HG02678 (cell line): Measurements from ENCODE around the gene HPSE2.
"Not testable (repeated sequence)": the region's sequence is repeated elsewhere in the genome, so short reads cannot be mapped to it uniquely, and the experiment has no call there.

Experiments used
- ATAC-seq: cut with Tn5 transposase; IDR thresholded peaks from one replicate; pipeline ENCODE4 v1.9.1; 2021; ENCODE audit warnings: mild to moderate bottlenecking, moderate library complexity; ENCODE audit not compliant: unreplicated experiment

Gene HPSE2

GRCh38 chr10:98519841-98520240, 715.8 kb downstream of the HPSE2 start:
- ATAC-seq: no peak

GRCh38 chr10:98517672-98518071, 718.0 kb downstream of the HPSE2 start:
- no peak for ATAC-seq

DNA sequence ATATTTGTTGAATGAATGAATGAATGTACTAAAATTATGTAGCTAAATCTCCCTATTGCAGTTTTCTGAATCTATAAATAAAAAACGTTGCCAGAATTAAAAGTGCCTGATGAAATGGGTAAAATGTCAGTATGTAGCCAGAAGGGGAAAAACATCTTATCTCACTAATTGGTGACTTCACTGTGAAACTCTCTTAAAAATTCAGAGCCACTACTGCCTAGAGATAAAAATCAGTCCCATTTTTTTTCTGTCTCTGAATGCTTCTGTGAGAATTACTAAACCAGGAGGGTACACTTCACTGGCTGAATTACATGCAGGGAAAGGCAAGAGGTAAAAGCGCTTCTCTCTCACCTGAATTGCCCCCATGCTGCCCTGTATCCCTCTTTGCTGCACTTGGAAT, 719.3 kb downstream of the HPSE2 start:
- no peak for ATAC-seq

GRCh38 chr10:98513704-98514103, 721.9 kb downstream of the HPSE2 start:
- no peak for ATAC-seq

DNA sequence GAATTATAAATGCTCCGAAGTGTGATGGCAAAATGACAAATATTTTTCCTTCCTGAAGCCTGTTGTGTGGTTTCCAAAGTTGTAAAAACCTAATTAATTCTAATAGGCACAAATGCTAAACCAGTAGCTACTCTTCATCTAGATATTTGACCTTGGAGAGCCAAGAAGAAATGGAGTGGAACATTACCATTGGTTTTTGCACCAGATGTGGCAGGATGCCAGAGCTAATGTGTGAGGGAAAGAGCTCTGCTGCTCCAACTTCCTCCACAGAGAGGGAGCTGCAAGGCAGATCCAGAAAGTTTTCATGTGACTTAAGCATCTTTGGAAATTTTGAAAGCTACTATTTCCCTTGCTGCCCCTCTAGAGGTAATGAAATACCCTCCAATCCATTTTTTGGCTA, 723.8 kb downstream of the HPSE2 start:
- no peak for ATAC-seq

- ATAC-seq: no peak
Measured at GRCh38 chr10:98510412-98510995, 725.1 kb downstream of the HPSE2 start.

GRCh38 chr10:98509745-98510144, 725.9 kb downstream of the HPSE2 start:
- ATAC-seq: no peak

DNA sequence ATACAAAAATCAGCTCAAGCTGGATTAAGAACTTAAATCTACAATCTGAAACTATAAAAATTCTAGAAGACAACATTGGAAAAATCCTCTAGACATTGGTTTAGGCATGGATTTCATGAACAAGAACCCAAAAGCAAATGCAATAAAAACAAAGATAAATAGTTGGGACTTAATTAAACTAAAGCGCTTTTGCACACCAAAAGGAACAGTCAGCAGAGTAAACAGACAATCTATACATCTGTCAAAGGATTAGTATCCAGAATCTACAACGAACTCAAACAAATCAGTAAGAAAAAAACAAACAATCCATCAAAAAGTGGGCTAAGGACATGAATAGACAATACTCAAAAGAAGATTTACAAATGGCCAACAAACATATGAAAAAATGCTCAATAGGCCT, 733.1 kb downstream of the HPSE2 start:
- not testable (repeated sequence) for ATAC-seq

- no peak for ATAC-seq
Measured at GRCh38 chr10:98492763-98493162, 742.9 kb downstream of the HPSE2 start.

DNA sequence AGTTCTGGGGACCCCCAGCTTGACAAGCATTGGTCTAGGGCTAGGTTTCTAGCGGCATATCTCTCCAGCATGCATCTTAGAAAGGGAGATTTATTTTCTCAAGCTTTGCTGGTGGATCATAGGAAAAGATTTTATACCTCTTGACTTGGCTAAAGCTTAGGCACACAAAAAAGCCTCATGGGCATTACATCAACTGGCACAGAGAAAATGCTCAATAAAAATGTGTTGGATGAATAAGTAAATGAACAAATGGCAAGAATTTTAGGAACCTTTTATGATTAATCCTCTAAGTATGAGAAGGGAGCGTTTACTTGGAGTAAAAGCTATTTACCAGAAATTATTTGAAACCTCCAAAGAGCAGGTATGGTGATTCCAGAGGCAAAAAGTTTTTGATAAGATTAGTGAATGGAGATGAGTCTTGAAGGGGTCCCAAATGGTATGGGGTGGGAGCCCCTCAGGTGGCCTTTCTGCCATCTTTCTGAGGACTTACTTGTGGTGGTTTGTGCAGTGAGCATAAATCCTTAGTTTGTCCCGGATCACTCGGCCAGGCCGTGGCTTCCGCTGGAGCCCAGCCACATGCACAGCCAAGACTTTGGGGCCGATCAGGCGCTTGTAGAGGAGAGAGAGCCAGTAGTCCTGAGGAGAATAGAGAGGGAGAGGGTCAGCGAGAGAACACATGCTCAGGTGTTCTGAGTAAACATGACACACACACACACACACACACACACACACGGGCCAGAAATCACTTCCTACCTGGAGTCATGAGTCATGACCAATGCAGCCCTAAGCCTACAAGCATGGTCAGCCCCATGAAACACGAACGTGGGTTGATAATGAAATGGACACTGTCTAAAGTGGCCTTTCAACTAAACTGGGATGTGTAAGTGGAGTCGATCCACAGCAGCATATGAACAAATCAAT, 745.8 kb downstream of the HPSE2 start:
- no peak for ATAC-seq

GRCh38 chr10:98488669-98489430, 746.8 kb downstream of the HPSE2 start:
- no peak for ATAC-seq

DNA sequence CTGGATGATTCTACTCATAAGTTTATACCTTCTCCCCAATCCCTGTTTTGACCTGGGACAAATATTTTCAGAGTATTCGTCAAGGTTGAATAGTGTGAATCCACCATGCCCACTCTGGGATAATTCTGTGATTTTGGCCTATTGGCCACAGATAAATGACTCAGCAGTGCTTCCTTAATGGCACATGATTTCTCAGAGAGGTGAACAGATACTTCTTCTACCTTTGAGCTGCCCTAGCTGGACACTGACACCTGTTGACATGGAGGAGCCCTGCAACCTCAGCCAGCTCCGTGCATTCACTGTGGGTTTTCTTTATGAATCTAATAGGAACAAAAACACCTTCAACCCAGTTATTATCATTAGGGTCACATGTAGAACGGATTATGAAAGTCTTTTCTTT, 748.0 kb downstream of the HPSE2 start:
- ATAC-seq: no peak

- no peak for ATAC-seq
Measured at GRCh38 chr10:98486421-98486820, 749.2 kb downstream of the HPSE2 start.

- ATAC-seq: no peak
Measured at GRCh38 chr10:98485959-98486358, 749.7 kb downstream of the HPSE2 start.

GRCh38 chr10:98483658-98484057, 752.0 kb downstream of the HPSE2 start:
- ATAC-seq: no peak

DNA sequence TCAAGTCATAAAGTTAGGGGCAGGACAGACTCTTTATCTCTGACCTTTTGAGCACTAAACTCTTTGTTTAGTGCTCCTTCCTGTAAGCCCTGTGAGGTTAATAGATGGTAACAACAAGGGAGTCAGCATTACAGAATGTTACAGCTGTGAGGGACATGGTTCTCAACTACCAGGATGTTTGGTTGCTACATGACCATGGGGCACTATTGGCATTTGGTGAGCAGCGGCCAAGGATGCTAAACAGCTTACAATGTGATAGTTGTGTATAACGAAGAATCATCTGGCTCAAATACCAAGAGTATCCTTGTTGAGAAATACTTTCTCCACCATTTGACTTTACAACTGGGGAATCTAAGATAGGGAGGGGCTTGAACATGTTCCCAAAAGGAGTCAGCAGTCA, 753.6 kb downstream of the HPSE2 start:
- no peak for ATAC-seq

DNA sequence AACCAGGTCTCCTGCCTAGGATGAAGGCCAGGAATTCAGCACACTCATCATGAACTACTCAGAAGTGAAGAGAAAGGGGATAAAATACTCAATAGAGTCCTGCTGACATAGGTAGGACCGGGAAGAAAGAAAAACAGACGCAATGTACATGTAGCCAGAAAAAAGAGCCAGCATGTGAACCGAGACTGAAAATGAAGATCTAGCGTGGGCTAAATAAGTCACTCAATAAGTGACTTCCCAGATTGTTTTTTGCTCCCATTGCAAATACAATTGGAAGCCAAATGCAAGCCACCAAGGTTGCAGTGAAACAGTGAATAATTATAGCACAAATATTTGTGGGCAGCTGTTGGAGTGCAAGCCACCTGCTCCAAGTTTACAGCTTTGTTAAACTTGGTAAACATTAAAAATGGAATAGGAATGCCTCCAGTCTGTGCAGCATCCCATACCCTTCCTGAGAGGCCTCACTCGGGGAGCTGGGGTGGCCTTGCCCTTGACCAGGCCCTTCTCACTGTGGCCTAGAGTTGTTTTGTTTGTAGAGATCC, 754.2 kb downstream of the HPSE2 start:
- ATAC-seq: no peak

GRCh38 chr10:98478430-98479222, 757.0 kb downstream of the HPSE2 start:
- ATAC-seq: no peak

GRCh38 chr10:98477861-98478260, 757.8 kb downstream of the HPSE2 start:
- ATAC-seq: no peak

DNA sequence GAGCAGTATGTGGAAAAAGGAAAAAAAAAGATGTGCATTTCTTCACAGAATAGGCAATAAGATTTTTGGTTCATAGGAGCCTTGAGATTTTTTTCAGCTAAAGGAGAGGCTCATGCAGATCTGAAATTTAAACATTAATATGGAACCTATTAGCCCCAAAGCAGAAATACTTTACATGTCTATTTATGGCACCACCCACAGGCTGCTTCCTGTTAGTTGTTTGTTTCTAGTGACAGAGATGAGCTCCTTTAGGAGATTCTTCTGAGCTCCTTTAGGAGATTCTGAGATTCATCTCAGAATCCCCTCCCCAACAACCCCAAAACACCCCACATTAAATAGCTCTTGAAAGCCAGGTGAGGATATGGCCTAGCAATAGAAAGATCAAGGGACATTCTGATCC, 761.0 kb downstream of the HPSE2 start:
- ATAC-seq: peak; percentile 57

DNA sequence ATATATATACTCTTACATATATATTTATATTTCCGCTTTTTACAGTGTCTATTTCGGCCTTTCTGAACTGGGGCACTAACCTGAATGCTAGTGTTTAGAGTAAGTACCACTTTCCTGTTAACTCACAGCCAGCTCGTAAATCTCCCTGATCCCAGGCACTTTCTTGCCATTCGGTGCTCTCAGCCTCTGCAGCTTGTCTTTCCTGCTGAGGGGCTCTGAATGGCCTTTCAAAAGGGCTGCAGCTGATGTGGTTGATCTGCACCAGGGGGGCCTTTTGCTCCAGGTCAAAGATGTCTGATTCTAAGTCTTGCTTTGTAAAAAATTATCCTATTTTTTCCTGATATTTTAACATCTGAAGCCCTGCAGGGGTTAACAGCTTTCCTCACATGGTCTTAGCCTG, 763.5 kb downstream of the HPSE2 start:
- ATAC-seq: no peak
